GM15510 (cell line): Measurements from ENCODE around the gene CA9.
A peak's percentile ranks its signal among the peaks of the same experiment; 100 is the strongest.

Experiments used
- POLR2A ChIP-seq: IDR thresholded peaks from 3 replicates; pipeline ENCODE4 v1.6.1; 2011; ENCODE audit warnings: borderline replicate concordance; ENCODE audit not compliant: insufficient read length; ENCODE audit errors: extremely low read depth

The CA9 gene

DNA sequence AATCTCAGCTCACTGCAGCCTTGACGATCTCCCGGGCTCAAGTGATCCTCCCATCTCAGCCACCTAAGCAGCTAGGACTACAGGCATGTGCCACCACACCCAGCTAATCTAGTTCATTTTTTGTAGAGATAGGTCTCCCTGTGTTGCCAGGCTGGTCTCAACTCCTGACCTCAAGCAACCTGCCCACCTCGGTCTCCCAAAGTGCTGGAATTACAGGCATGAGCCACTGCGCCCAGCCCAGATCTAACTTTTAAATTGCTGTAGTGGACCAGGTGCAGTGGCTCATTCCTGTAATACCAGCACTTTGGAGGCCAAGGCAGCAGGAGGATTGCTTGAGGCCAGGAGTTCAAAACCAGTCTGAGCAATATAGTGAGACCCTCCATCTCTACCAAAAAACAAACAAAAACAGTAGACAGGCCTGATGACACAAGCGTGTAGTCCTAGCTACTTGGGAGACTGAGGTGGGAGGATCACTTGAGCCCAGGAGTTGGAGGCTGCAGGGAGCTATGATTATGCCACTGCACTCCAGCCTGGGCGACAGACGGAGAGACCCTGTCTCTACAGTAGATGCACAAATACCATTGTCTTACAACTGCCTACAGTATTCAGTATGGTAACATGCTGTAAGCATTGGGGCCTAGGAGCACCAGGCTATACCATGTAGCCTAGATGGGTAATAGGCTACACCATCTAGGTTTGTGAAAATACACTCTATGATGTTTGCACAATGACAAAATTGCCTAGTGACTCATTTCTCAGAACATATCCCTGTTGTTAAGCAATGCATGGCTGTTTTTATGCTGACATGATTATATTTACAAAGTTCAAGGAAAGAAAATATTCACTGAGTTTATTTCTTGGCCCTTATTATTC is 21.5 kb upstream of the CA9 start:
- TF ChIP-seq POLR2A: no peak

DNA sequence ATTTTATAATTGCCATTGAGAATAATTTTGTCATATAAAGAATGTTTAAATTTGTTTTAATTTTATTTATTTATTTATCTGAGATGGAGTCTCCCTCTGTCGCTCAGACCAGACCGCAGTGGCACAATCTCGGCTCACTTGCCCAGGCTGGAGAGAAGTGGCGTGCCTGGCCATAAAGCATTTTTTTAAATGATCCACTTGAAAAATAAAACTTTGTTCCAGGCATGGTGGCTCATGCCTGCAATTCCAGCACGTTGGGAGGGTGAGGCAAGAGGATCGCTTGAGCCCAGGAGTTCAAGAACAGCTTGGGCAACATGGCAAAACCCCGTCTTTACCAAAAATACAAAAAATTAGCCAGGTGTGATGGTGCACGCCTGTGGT is 20.9 kb upstream of the CA9 start:
- no peak for TF ChIP-seq POLR2A

DNA sequence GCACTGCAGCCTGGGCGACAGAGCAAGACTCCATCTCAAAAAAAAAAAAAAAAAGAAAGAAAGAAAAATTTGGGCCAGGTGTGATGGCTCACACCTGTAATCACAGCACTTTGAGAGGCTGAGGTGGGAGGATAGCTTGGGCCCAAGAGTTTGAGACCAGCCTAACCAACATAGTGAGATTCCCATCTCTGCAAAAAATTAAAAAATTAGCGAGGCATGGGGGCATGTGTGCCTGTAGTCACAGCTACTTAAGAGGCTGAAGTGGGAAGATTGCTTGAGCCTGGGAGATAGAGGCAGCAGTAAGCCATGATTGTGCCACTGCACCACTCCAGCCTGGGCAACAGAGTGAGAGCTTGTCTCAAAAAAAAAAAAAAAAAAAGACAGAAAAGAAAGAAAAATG is 20.1 kb upstream of the CA9 start:
- TF ChIP-seq POLR2A: no peak

DNA sequence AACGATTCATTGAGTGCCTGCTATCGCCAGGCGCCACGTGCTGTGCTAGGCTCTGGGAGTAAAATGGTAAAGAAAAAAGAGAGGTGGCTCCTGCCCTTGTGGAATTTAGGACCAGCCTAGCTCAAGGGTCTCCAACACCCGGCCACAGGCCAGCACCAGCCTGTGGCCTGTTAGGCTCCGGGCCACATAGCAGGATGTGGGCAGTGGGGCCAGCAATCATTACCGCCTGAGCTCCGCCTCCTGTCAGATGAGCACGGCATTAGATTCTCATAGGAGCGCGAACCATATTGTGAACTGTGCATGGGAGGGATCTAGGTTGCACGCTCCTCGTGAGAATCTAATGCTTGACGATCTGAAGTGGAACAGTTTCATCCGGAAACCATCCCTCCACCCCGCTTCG is 17.4 kb upstream of the CA9 start:
- no peak for TF ChIP-seq POLR2A

DNA sequence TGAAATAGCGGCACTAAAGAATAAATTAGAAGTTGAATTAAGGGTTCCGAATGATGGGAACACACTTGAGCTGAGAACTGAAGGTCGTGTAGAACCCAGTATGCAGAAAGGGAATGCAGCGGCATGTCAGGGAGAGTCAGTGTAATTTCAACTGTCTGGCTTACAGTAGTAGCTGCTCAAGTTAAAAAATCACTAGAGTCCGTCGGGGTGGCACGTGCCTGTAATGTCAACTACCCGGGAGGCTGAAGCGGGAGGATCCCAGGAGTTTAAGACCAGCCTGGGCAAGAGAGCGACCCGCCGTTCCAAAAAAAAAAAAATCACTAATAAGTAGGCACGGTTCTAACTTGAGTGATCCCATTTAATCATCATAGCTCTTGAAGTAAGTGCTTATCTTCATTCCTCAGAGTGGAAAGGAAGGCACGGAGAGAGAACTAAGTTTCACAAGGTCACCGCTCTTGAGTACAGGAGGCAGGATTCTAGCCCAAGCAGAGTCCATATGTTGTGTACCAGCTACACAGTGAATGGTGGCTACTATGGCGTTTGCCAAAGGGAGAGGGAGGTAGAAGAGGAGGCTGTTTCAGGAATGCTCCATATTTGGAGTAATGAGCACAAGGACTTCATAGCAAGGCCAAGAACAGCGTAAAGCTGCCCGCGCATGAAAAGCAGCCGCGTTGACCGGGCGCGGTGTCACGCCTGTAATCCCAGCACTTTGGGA is 16.7 kb upstream of the CA9 start:
- no peak for TF ChIP-seq POLR2A

- TF ChIP-seq POLR2A: no peak
These were observed 16.1 kb upstream of the CA9 start, which contains the start of gene RMRP for GRCh38 chr9:35657546-35658136. Gene RMRP (minus strand): TSS chr9:35658019.

- TF ChIP-seq POLR2A: peak; percentile 87
These were observed 15.4 kb upstream of the CA9 start, which contains the start of gene CCDC107 for GRCh38 chr9:35658137-35658967. Gene CCDC107 (plus strand): TSS chr9:35658292. CDS start chr9:35658380, 88 bp downstream.

DNA sequence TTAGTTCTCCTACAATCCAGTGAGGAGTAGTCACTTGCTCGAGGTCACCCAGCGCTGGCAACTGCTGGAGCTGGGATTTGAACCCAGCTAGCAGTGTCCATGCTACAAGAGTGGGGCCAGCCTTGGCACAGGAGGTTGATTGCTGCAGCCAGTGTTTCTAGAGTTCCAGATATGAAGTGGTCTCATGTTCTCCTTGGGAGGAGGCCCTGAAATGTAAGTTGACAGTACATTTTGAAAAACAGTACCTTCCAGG is 14.8 kb upstream of the CA9 start:
- TF ChIP-seq POLR2A: no peak

GRCh38 chr9:35659340-35659739 is 14.4 kb upstream of the CA9 start:
- no peak for TF ChIP-seq POLR2A

DNA sequence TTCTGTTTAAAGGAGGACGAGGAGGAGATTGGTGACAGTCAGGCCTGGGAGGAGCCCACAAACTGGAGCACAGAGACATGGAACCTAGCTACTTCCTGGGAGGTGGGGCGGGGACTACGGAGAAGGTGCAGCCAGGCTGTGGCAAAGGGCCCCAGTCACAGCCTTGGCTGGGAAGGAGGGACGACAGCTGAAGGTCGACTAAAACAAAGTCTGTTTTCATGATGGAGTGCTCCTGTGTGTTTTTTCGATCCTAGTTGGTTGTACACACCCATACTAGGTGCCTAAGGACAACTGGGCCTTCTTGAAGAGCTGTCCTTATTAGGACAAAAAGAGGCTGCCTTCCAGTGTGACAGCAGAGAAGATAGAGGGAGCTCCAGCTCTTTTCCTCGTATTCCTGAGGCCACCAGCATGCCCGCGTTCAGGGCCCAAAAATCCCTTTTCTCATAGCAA is 12.7 kb upstream of the CA9 start:
- TF ChIP-seq POLR2A: no peak

DNA sequence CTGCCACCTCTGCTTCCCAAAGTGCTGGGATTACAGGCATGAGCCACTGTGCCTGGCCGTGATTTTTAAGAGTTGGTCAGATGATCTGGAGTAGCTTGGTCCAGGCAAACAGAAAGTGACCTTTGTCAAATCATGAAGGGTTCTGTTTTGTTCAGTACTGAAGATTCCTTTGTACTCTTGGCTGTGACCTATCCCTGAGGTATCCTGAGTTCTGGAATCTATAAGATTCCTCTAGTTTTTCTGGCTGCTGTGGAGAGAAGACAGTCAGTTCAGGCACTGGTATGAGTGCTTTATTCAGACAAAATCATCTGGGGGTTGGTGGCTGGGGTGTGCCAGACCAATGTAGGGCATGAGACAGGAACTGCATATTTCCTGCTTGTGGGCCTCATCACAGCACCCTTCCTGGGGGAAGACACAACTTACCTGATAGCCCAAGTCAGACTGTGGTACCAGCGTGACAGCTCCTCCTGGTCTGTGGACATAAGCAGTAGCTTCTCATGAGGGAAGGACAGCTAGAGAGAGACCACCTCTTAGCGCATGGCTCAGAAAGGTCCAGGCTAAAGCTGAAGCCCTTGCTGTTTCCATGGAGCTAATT is 11.9 kb upstream of the CA9 start:
- TF ChIP-seq POLR2A: no peak

GRCh38 chr9:35662437-35662836 is 11.3 kb upstream of the CA9 start:
- TF ChIP-seq POLR2A: no peak

DNA sequence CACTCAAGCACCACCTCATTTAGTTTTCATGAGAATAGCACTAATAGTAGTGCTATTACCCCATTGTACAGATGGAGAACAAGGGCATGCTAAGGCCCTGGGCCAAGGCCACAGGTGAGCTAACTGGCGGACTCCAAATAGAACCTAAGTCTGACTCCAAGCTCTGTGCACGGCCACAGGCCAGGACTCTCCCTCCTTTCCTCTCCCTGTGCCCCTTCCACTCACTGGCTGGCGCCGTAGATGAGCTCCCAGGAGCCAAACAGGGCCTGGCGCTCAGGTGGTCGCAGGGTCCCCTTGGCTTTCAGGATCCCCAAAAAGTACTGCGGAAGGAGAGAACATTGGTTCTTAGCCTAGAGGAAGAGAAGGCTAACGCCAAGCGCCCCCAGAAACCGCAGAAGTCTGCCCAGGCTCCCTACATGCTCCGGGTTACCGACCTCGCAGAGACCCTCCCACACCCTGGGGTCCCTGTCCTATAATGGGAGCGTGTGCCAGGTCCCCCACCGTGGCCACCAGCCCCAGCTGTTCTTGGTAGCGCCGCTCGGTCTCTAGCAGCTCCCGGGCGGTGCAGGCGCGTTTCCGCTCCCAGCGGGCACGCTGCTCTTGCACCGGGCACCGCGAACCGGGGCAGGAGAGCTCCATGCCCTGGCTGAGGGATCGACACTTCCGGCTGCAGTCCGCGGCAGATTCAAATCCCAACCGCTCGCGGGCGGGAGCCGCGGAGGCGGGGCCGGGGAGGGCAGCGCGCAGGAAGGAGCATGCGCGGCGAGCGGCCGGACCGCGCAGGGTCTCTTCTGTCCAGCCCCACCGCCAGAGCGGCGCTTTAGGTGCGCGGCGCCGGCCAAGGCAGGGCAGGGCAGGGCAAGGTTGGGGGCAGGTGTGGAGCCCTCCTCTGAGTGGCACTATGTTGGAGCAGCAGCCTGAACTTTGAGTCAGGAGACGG is 8.9 kb upstream of the CA9 start, which contains the start of gene ARHGEF39:
Gene ARHGEF39, minus strand, starts transcription at position 665 of the 940 bp plus-strand sequence. Its CDS starts 26 bp downstream, at position 639.
- TF ChIP-seq POLR2A: peak; percentile 83
